RWPE2 (cell line): ENCODE data around the gene NTNG1.

Experiments used
- ATAC-seq: fragments of 200-7000 bp; cut with Tn5 transposase; 3 replicates; pipeline ENCODE4 v1.9.1; 2021; ENCODE audit warnings: low read depth
- DNase-seq: peaks from one replicate; pipeline ENCODE4 v3.0.0-alpha.2; 2020; ENCODE audit warnings: low spot score
- H3K27ac ChIP-seq: fragments of 450-650 bp; 2 replicates; pipeline ENCODE4 v1.5.1; 2017; ENCODE audit warnings: mild to moderate bottlenecking; ENCODE audit not compliant: poor library complexity, severe bottlenecking
- H3K27me3 ChIP-seq: fragments of 250-450 bp; sonication (Bioruptor Pico); 2 replicates; pipeline ENCODE4 v1.5.1; 2021; ENCODE audit warnings: mild to moderate bottlenecking, moderate library complexity; ENCODE audit not compliant: insufficient read depth, poor library complexity, severe bottlenecking
- H3K36me3 ChIP-seq: fragments of 250-450 bp; sonication (Bioruptor Pico); 2 replicates; pipeline ENCODE4 v1.5.1; 2020; ENCODE audit warnings: low read depth, mild to moderate bottlenecking, moderate library complexity
- H3K4me1 ChIP-seq: fragments of 250-450 bp; sonication (Bioruptor Pico); 2 replicates; pipeline ENCODE4 v1.5.1; 2021; ENCODE audit warnings: mild to moderate bottlenecking, moderate library complexity; ENCODE audit not compliant: insufficient read depth, poor library complexity, severe bottlenecking
- H3K4me3 ChIP-seq: fragments of 250-450 bp; sonication (Bioruptor Pico); 2 replicates; pipeline ENCODE4 v1.5.1; 2021; ENCODE audit warnings: mild to moderate bottlenecking, moderate library complexity; ENCODE audit not compliant: severe bottlenecking
- H3K9me3 ChIP-seq: fragments of 250-450 bp; sonication (Bioruptor Pico); 2 replicates; pipeline ENCODE4 v1.5.1; 2021; ENCODE audit warnings: mild to moderate bottlenecking, moderate library complexity; ENCODE audit not compliant: severe bottlenecking
- CTCF ChIP-seq: fragments of 450-650 bp; IDR thresholded peaks from one replicate; pipeline ENCODE4 v1.5.1; 2017; ENCODE audit warnings: mild to moderate bottlenecking, moderate library complexity; ENCODE audit not compliant: poor library complexity, severe bottlenecking

The NTNG1 gene

GRCh38 chr1:107481756-107482384 lies 341.0 kb downstream of the NTNG1 start:
- peaks cover 4% of the 10 kb centered on the region for H3K4me1 ChIP-seq

GRCh38 chr1:107483949-107484348 lies 343.1 kb downstream of the NTNG1 start:
- no peak for DNase-seq
- Histone ChIP-seq H3K27ac (no peak overlapping the region), H3K4me1 (peaks cover 4% of the 10 kb centered on the region), H3K27me3 (no peaks in the 10 kb centered on the region), H3K4me3 (no peak overlapping the region), H3K9me3 (no peaks in the 10 kb centered on the region), H3K36me3 (no peaks in the 10 kb centered on the region)
- no peak for ATAC-seq
- no peak for TF ChIP-seq CTCF

More at GRCh38 chr1:107481756-107482384, 341.0 kb downstream of the NTNG1 start:
- no peak for TF ChIP-seq CTCF
- Histone ChIP-seq H3K27me3 (no peaks in the 10 kb centered on the region), H3K4me3 (no peak overlapping the region), H3K27ac (no peak overlapping the region), H3K36me3 (no peaks in the 10 kb centered on the region), H3K9me3 (no peaks in the 10 kb centered on the region)
- ATAC-seq (no peak), DNase-seq (no peak)

- ATAC-seq (no peak), DNase-seq (no peak)
- Histone ChIP-seq H3K4me1 (peaks cover 4% of the 10 kb centered on the region), H3K9me3 (no peaks in the 10 kb centered on the region), H3K4me3 (no peak overlapping the region), H3K27me3 (no peaks in the 10 kb centered on the region), H3K36me3 (no peaks in the 10 kb centered on the region), H3K27ac (no peak overlapping the region)
- no peak for TF ChIP-seq CTCF
Measured at GRCh38 chr1:107486349-107486748, 345.5 kb downstream of the NTNG1 start.

GRCh38 chr1:107487506-107487905 lies 346.7 kb downstream of the NTNG1 start:
- no peaks in the 10 kb centered on the region for H3K27me3 ChIP-seq
- no peak overlapping the region for H3K4me3 ChIP-seq
- peaks cover 4% of the 10 kb centered on the region for H3K4me1 ChIP-seq
- no peak for DNase-seq
- H3K9me3 ChIP-seq = no peaks in the 10 kb centered on the region
- no peak for TF ChIP-seq CTCF
- no peak overlapping the region for H3K27ac ChIP-seq
- no peaks in the 10 kb centered on the region for H3K36me3 ChIP-seq
- ATAC-seq = no peak

GRCh38 chr1:107491582-107491981 lies 350.7 kb downstream of the NTNG1 start:
- Histone ChIP-seq H3K36me3 (no peaks in the 10 kb centered on the region), H3K27me3 (no peaks in the 10 kb centered on the region), H3K9me3 (no peaks in the 10 kb centered on the region), H3K27ac (no peak overlapping the region), H3K4me3 (no peak overlapping the region), H3K4me1 (no peaks in the 10 kb centered on the region)
- no peak for TF ChIP-seq CTCF
- ATAC-seq (no peak), DNase-seq (no peak)
